Chondrocyte (in vitro differentiated cells): ENCODE results near the gene GJA9. TPM values are rescaled to one million over a fixed set of nuclear protein-coding genes. Genes with fewer than 3 reads are reported as not detected.
A peak's percentile ranks its signal among the peaks of the same experiment; 100 is the strongest.

Experiments used
- DNase-seq: peaks from one replicate; pipeline ENCODE4 v3.0.0; 2021; ENCODE audit warnings: mixed read lengths, low spot score
- H3K27ac Mint-ChIP-seq: one replicate; pipeline ENCODE4 v1.8.0; 2021; ENCODE audit warnings: mild to moderate bottlenecking, moderate library complexity, mixed read lengths; ENCODE audit not compliant: unreplicated experiment
- H3K27me3 Mint-ChIP-seq: 2 replicates; pipeline ENCODE4 v1.8.0; 2021; ENCODE audit warnings: low read depth, mixed read lengths
- H3K36me3 Mint-ChIP-seq: 2 replicates; pipeline ENCODE4 v1.8.0; 2021; ENCODE audit warnings: low read depth, mixed read lengths
- H3K4me1 Mint-ChIP-seq: 2 replicates; pipeline ENCODE4 v1.8.0; 2021; ENCODE audit warnings: low read depth, mild to moderate bottlenecking, mixed read lengths
- H3K4me3 Mint-ChIP-seq: one replicate; pipeline ENCODE4 v1.8.0; 2021; ENCODE audit warnings: mild to moderate bottlenecking, moderate library complexity, mixed read lengths; ENCODE audit not compliant: unreplicated experiment
- H3K9me3 Mint-ChIP-seq: 2 replicates; pipeline ENCODE4 v1.8.0; 2021; ENCODE audit warnings: low read depth, mixed read lengths
- CTCF ChIP-seq: fragments of 200-600 bp; sonication (generic); IDR thresholded peaks from 2 replicates; pipeline ENCODE4 v1.5.0; 2021; ENCODE audit warnings: antibody characterized with exemption, mild to moderate bottlenecking, moderate library complexity
- total RNA-seq: library from RNA; stranded (reverse); gene quantifications from 3 replicates; pipeline ENCODE4 v1.2.1, GENCODE V29; 2021

Gene GJA9
- total RNA-seq, 1 donor from 2014 or later = not detected

- H3K27ac Mint-ChIP-seq = no peak overlapping the region
- H3K4me3 Mint-ChIP-seq = no peak overlapping the region
- no peaks in the 10 kb centered on the region for H3K27me3 Mint-ChIP-seq
- no peak for DNase-seq
- TF ChIP-seq CTCF = no peak
- H3K9me3 Mint-ChIP-seq = no peaks in the 10 kb centered on the region
- peaks cover 3% of the 10 kb centered on the region for H3K36me3 Mint-ChIP-seq
- peaks cover 42% of the 10 kb centered on the region for H3K4me1 Mint-ChIP-seq
Measured at GRCh38 chr1:38867208-38867607, 14.2 kb downstream of the GJA9 start.

- Mint-ChIP-seq H3K4me1 (peaks cover 46% of the 10 kb centered on the region), H3K9me3 (no peaks in the 10 kb centered on the region), H3K27me3 (no peaks in the 10 kb centered on the region), H3K36me3 (peaks cover 3% of the 10 kb centered on the region), H3K27ac (no peak overlapping the region), H3K4me3 (no peak overlapping the region)
- TF ChIP-seq CTCF = no peak
- DNase-seq = no peak
Measured at GRCh38 chr1:38865112-38865715, 16.2 kb downstream of the GJA9 start.

- Mint-ChIP-seq H3K27me3 (no peaks in the 10 kb centered on the region), H3K27ac (peak overlapping the region; percentile 95), H3K36me3 (peaks cover 6% of the 10 kb centered on the region), H3K9me3 (no peaks in the 10 kb centered on the region), H3K4me3 (peak overlapping the region; percentile 98), H3K4me1 (peaks cover 66% of the 10 kb centered on the region)
- DNase-seq = no peak
- TF ChIP-seq CTCF = no peak
Measured at GRCh38 chr1:38860454-38860795, 21.0 kb downstream of the GJA9 start.

GRCh38 chr1:38859561-38860453, 21.6 kb downstream of the GJA9 start, which contains the start of gene RRAGC:
Gene RRAGC (minus strand): TSS chr1:38859772. CDS start chr1:38859646, 126 bp downstream.
- Mint-ChIP-seq H3K27ac (peak within 1 kb of the TSS; percentile 95), H3K4me1 (peaks cover 68% of the 10 kb centered on the region), H3K4me3 (peak within 1 kb of the TSS; percentile 98), H3K9me3 (no peaks in the 10 kb centered on the region), H3K27me3 (no peaks in the 10 kb centered on the region), H3K36me3 (peaks cover 11% of the 10 kb centered on the region)
- DNase-seq = peak; percentile 100
- no peak for TF ChIP-seq CTCF

GRCh38 chr1:38858833-38859560, 22.4 kb downstream of the GJA9 start:
- Mint-ChIP-seq H3K4me3 (peak overlapping the region; percentile 98), H3K36me3 (peaks cover 12% of the 10 kb centered on the region), H3K27ac (peak overlapping the region; percentile 95), H3K4me1 (peaks cover 63% of the 10 kb centered on the region), H3K9me3 (no peaks in the 10 kb centered on the region), H3K27me3 (no peaks in the 10 kb centered on the region)
- TF ChIP-seq CTCF = peak; percentile 11
- DNase-seq = no peak
